NB4 (cell line): ENCODE measurements around the gene STK32B.

ENCODE experiments used
- DNase-seq: peaks from one replicate; pipeline ENCODE4 v3.0.0; 2010; ENCODE audit warnings: low read depth
- H3K4me3 ChIP-seq: one replicate; pipeline ENCODE4 v1.5.1; 2011; ENCODE audit warnings: mild to moderate bottlenecking, low read depth, low read length, moderate library complexity
- CTCF ChIP-seq: IDR thresholded peaks from one replicate; pipeline ENCODE4 v1.5.1; 2012; ENCODE audit warnings: low read depth, low read length
- MAX ChIP-seq: IDR thresholded peaks from 2 replicates; pipeline ENCODE4 v1.6.1; 2011; ENCODE audit warnings: low read depth, low read length
- MYC ChIP-seq: IDR thresholded peaks from 2 replicates; pipeline ENCODE4 v1.6.1; 2011; ENCODE audit warnings: low read depth, low read length
- POLR2A ChIP-seq: IDR thresholded peaks from 2 replicates; pipeline ENCODE4 v1.6.1; 2011; ENCODE audit warnings: mild to moderate bottlenecking; ENCODE audit not compliant: insufficient read length; ENCODE audit errors: extremely low read depth

STK32B gene

GRCh38 chr4:5381961-5382441 lies 330.7 kb downstream of the STK32B start:
- TF ChIP-seq CTCF (no peak), POLR2A (no peak), MAX (no peak), MYC (no peak)
- DNase-seq, result no peak
- H3K4me3 ChIP-seq, result no peak overlapping the region

- DNase-seq, result no peak
- no peak for TF ChIP-seq POLR2A
- TF ChIP-seq MYC, result no peak
- no peak for TF ChIP-seq CTCF
- TF ChIP-seq MAX, result no peak
- H3K4me3 ChIP-seq, result no peak overlapping the region
These were observed 332.1 kb downstream of the STK32B start for GRCh38 chr4:5383191-5383980.

GRCh38 chr4:5385741-5386311 lies 334.5 kb downstream of the STK32B start:
- DNase-seq, result no peak
- no peak for TF ChIP-seq MAX
- TF ChIP-seq POLR2A, result no peak
- no peak for TF ChIP-seq CTCF
- TF ChIP-seq MYC, result no peak

GRCh38 chr4:5386921-5387320 lies 335.6 kb downstream of the STK32B start:
- DNase-seq, result no peak
- no peak overlapping the region for H3K4me3 ChIP-seq
- TF ChIP-seq CTCF (no peak), MYC (no peak), POLR2A (no peak), MAX (no peak)

More at GRCh38 chr4:5385741-5386311, 334.5 kb downstream of the STK32B start:
- no peak overlapping the region for H3K4me3 ChIP-seq

- no peak overlapping the region for H3K4me3 ChIP-seq
- TF ChIP-seq CTCF (peak; percentile 29), MAX (no peak)
- DNase-seq, result peak; percentile 11
These were observed 336.2 kb downstream of the STK32B start for GRCh38 chr4:5387457-5387856.
